NCI-H510A (cell line): ENCODE data around the gene LOXHD1.

ENCODE experiments used
- DNase-seq: peaks from one replicate; lab custom pipeline; 2025; lab: John Stamatoyannopoulos, UW

The LOXHD1 gene

GRCh38 chr18:46629361-46629760, 27.7 kb downstream of the LOXHD1 start:
- DNase-seq: no peak

DNA sequence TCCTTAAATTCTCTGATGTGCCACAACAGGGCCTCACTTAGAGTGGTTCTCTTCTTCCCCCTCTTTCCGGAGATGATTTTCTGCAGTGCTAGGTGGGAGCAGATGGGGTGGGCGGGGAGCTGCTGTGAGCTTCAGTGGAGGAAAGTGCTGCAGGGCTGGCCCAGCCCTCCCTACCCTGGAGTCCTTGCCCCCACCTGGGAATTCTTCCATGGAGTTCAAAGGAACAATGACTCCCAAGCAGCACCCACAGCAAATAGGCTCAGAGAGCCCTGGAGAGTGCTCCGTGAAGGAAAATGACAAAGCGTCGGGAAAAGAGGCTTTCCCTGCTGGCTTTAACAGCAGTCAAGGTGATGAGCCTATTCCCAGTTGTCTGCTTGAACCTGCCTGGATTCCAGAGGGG, 28.8 kb downstream of the LOXHD1 start:
- DNase-seq: no peak

- DNase-seq: no peak
Observed at GRCh38 chr18:46627136-46627535, 29.9 kb downstream of the LOXHD1 start.

- DNase-seq: no peak
Observed at GRCh38 chr18:46625069-46625468, 32.0 kb downstream of the LOXHD1 start.

DNA sequence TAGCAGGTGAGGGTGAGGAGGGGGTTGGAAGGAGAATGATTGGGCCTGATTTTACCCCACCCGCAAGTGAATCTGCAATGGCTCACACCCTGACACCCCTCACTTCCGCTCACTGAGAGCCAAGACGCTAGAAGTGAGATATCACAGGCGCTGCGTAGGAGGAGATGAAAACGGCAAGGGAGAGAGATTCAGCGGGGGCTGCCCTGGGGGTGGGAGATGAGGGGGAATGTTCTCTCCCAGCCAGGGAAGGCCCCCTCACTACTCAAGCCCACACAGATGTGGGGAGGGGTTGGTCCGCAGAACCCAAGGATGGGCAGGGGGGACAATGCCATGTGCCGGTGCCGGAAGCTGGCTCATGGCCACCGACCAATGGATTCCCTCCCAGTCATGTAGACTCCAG, 32.9 kb downstream of the LOXHD1 start:
- no peak for DNase-seq

DNA sequence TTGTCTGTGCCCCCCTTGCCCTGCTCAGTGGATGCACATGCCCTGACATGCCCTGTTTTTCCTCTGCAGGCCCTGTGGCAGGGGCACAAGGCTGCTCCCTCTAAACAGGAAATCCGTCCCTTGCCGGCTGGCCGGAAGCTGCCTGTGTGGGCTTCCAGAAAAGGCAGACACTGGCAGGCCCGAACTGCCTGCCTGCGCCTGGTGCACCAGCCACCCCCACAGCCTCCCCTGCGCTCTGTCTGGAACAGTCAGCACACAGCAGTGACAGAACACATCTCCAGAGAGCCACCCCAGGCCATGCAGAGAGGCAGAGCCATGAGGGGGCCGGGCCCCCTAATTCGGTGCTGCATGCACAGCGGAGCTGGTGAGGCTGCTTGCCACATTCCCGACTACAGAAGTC, 33.5 kb downstream of the LOXHD1 start:
- no peak for DNase-seq

DNA sequence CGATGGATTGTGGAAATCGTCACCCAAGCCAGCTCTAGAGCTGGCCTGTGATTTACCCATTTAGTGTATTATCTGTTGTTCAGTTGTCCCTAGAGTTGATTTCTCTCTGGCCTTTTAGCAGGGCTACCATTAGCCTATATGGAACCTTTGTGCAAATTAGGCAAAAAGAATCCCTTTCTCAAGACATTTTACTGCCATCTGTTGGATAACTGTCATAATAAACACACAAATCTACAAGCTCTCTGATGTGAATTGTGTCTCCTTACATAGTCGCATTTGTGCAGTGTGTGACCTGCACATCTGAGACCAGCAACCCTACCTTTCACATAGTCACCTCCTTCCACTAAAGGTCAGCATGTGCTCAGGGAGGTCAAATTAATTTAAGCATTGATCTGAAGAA, 34.0 kb downstream of the LOXHD1 start:
- DNase-seq: no peak

- no peak for DNase-seq
Observed at GRCh38 chr18:46622451-46622850, 34.6 kb downstream of the LOXHD1 start.

- no peak for DNase-seq
Observed at GRCh38 chr18:46621871-46622270, 35.1 kb downstream of the LOXHD1 start.

DNA sequence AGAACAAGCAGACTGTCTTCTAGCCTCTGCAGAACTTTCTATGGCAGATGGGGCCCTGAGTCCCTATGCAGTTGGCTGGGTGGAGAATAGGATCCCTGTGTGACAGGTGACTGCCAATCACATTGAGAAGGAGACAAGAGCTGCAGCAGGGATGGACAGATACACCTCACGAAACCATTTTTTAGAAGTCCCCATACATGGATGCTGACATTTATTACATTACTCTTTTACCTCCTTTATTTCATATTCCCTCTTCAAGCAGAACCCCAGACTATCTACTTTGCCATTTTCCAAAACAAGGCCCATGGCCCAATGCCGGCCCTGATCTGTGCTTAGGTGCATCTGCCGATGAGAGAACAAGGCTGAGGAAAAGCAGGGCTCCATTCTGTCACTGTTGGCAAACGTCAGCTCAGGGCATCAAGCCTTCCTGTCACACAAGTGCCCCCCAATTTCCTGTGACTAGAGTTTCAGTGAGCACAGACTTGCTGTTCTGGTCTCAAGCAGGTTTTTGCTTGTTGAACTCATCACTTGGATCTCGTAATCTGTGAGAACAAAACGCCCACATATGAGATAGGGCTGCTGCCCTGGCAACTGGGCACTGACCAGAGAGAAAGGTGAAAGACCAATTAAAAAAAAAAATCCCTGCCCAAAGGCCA, 35.8 kb downstream of the LOXHD1 start:
- DNase-seq: no peak

DNA sequence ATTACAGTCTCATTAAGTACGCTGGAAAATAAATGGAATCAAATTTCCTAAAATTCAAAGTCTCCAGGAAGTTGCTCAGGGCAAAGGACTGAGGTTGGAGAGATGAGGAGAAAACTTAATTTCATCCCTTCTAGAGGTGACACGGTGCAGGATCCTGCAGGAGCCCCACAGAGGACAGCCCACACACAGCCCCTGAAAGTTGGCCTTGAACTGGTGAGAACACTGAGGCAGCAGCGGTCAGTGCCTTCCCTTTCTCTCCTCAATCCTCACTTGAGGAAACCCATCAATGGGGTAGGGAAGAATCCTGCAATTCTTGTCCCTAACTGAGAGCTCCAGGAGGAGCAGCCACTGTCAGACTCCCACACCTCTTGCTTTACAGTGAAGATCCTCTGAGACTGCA, 37.5 kb downstream of the LOXHD1 start:
- DNase-seq: no peak

GRCh38 chr18:46615720-46616119, 41.3 kb downstream of the LOXHD1 start:
- DNase-seq: no peak

GRCh38 chr18:46609048-46609447, 48.0 kb downstream of the LOXHD1 start:
- no peak for DNase-seq

- DNase-seq: no peak
Observed at GRCh38 chr18:46607926-46608325, 49.1 kb downstream of the LOXHD1 start.

GRCh38 chr18:46601141-46601805, 55.7 kb downstream of the LOXHD1 start:
- DNase-seq: no peak

GRCh38 chr18:46596119-46596518, 60.9 kb downstream of the LOXHD1 start:
- no peak for DNase-seq

GRCh38 chr18:46591783-46592391, 65.1 kb downstream of the LOXHD1 start:
- no peak for DNase-seq

DNA sequence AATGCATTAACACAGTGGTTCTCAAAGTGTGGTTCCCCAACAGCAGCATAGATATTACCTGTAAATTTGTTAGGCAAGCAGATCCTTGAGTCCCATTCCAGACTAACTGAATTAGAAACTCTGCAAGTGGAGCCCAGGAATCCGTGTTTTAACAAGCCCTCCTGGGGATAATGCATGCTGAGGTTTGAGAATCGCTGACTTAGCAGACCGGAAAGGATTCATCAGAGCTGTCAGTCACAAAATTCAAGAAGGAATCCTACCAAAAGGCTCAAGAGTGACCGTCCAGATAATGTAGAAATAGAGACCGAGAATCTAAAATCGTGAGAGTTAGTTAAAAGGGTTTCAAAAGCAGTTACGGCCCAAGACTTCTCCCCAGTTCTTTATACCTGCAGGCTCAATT, 66.9 kb downstream of the LOXHD1 start:
- DNase-seq: no peak

DNA sequence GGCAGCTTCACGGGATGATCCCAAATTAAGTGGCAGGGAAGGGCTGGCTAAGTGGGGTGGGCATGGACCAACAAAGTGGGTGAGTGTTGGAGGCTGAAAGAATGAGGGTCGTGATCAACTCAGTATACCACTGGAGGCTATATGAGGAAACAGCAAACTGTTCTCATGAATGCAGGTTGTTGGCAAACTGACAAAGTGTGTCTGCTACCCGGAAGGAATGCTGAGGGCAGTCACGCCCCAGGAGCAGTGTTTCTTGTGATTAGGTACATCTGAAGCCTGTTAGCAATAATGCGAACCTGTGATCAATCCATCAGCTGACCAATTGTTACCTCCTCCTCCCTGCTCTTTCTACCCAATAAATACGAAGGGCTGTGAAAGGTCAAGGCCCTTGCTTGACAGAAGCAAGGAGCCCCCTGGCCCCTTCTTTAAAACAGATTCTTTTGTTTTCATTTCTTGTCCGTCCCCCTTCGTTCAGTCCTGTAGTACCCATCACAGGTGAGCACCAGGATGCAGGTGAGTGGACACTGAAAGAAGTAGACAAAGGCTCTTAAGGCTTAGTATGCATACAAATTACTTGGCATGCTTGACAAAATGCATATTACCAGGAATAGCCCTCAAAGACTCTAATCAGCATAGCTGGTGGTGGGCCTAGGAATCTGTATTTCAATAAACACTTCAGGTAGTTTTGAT, 67.9 kb downstream of the LOXHD1 start:
- no peak for DNase-seq

GRCh38 chr18:46587600-46587999, 69.4 kb downstream of the LOXHD1 start:
- no peak for DNase-seq

- DNase-seq: no peak
Observed at GRCh38 chr18:46583711-46584110, 73.3 kb downstream of the LOXHD1 start.

DNA sequence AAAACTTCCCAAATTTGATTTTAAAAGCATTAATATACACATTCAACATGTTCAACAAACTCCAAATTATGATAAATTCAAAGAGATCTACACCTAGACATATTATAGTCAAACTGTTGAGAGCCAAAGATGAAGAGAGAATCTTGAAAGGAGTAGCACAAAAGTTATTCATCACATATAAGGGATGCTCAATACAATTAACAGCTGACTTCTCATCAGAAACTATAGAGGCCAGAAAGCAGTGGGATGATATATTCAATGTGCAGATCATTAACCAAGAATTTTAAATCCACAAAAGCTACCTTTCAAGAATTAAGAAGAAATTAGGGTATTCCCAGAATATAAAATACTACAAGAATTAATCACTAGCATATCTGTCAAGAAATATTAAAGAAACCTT, 75.4 kb downstream of the LOXHD1 start:
- DNase-seq: no peak

GRCh38 chr18:46578987-46579386, 78.0 kb downstream of the LOXHD1 start:
- no peak for DNase-seq
